K562 (cell line): ENCODE data around the gene RBM34. TPM values are rescaled to one million over a fixed set of nuclear protein-coding genes. Genes with fewer than 3 reads are reported as not detected.
A peak's percentile ranks its signal among the peaks of the same experiment; 100 is the strongest.

ENCODE experiments used
- CBX1 ChIP-seq: sonication (generic); IDR thresholded peaks from 2 replicates; pipeline ENCODE4 v1.6.1; 2016; ENCODE audit warnings: antibody characterized with exemption, low read depth, mild to moderate bottlenecking
- CCAR2 ChIP-seq: fragments of 200-400 bp; formaldehyde crosslinking; IDR thresholded peaks from 2 replicates; pipeline ENCODE4 v1.6.1; 2017; ENCODE audit warnings: mild to moderate bottlenecking, low read depth, low read length
- CREM ChIP-seq: IDR thresholded peaks from 2 replicates; pipeline ENCODE4 v1.6.1; 2014; ENCODE audit warnings: antibody characterized with exemption, low read depth
- FUS ChIP-seq: fragments of 200-400 bp; formaldehyde crosslinking; optimal IDR thresholded peaks from 2 replicates; pipeline ENCODE3; 2017; ENCODE audit warnings: low read depth, low read length
- GTF2B ChIP-seq: IDR thresholded peaks from 2 replicates; pipeline ENCODE4 v1.6.1; 2011; ENCODE audit not compliant: insufficient read length; ENCODE audit errors: extremely low read depth
- MAFK ChIP-seq: IDR thresholded peaks from 2 replicates; pipeline ENCODE4 v1.6.1; 2011; ENCODE audit warnings: low read length, improper control_type of control experiment
- MTA1 ChIP-seq: fragments of 450-650 bp; IDR thresholded peaks from 2 replicates; pipeline ENCODE4 v1.6.1; 2017; ENCODE audit warnings: borderline replicate concordance
- ZHX1 ChIP-seq: fragments of 150-350 bp; conservative IDR thresholded peaks from 2 replicates; pipeline ENCODE4 v1.6.1; 2014; ENCODE audit warnings: low read length
- ZNF133 ChIP-seq: fragments of 250-450 bp; sonication (Bioruptor Pico); IDR thresholded peaks from 2 replicates; pipeline ENCODE4 v1.4.0; 2020; ENCODE audit warnings: mild to moderate bottlenecking
- ZNF23 ChIP-seq: fragments of 250-450 bp; sonication (Bioruptor Pico); IDR thresholded peaks from 2 replicates; pipeline ENCODE4 v1.4.0; 2020; ENCODE audit warnings: mild to moderate bottlenecking
- ZNF551 ChIP-seq: fragments of 250-450 bp; sonication (Bioruptor Pico); IDR thresholded peaks from 2 replicates; pipeline ENCODE4 v1.5.0; 2021; ENCODE audit warnings: mild to moderate bottlenecking, moderate library complexity
- ZNF561 ChIP-seq: fragments of 450-650 bp; formaldehyde crosslinking; conservative IDR thresholded peaks from 2 replicates; pipeline ENCODE4 v1.4.0; 2020; ENCODE audit warnings: mild to moderate bottlenecking, moderate library complexity
- ZSCAN32 ChIP-seq: fragments of 450-650 bp; formaldehyde crosslinking; IDR thresholded peaks from 2 replicates; pipeline ENCODE4 v1.4.0; 2020; ENCODE audit warnings: mild to moderate bottlenecking, moderate library complexity
- polyA plus RNA-seq, 8 experiments: library from polyadenylated mRNA; depleted of rRNA in 4 of 8; stranded (reverse) in 5 of 8; unstranded in 3 of 8; fragments of >200 nt; fragmentation: Nextera tagmentation in 2 of 8; fragmentation: Illumina TruSeq in 1 of 8; extraction: Ambion mirVana in 2 of 8; extraction: Trizol in 1 of 8; gene quantifications; 2 replicates each; pipeline versions ENCODE4 v1.2.1 to v1.2.3, GENCODE V29; 2011 to 2014; ENCODE audit warnings: inconsistent platforms in 1 of 8, missing spikeins in 1 of 8
- total RNA-seq, 7 experiments: library from RNA; depleted of rRNA in 6 of 7; stranded (reverse); fragments of >200 nt in 6 of 7; fragmentation: Illumina TruSeq in 2 of 7; extraction: Trizol in 2 of 7; gene quantifications; 2 replicates each; pipeline versions ENCODE4 v1.2.1 to v1.2.3, GENCODE V29; 2011 to 2021; ENCODE audit warnings: low replicate concordance in 1 of 7
- TF ChIP-seq, protein P1 (sequence below): fragments of 250-450 bp; sonication (Bioruptor Pico); IDR thresholded peaks from 2 replicates; pipeline ENCODE4 v1.5.0; 2021

RBM34 gene
- total and polyA plus RNA-seq, 9 of the 15 experiments (the other 6 are each of a cell fraction or from before 2014, with no cell fraction given): 64.0 to 178 (median 124) TPM

- peak; percentile 14; the same call in 1 of the 2 replicates for TF ChIP-seq MTA1
- peak; percentile 22; the same call in 1 of the 2 replicates for TF ChIP-seq ZHX1
- no peak for TF ChIP-seq GTF2B
- no peak for TF ChIP-seq ZNF23
- no peak for TF ChIP-seq MAFK
- 0 out of 2 replicates have a peak, but pooled peaks have one; percentile 45 for TF ChIP-seq ZSCAN32 (CRISPR knock-in tag)
- peak; percentile 85 for TF ChIP-seq CBX1
- no peak for TF ChIP-seq ZNF133
- TF ChIP-seq CREM: no peak
- no peak for TF ChIP-seq FUS
- TF ChIP-seq ZNF561 (CRISPR knock-in tag): peak; percentile 82
- no peak for TF ChIP-seq CCAR2
- no peak for TF ChIP-seq ZNF551 (CRISPR knock-in tag)
- TF ChIP-seq, protein P1, sequence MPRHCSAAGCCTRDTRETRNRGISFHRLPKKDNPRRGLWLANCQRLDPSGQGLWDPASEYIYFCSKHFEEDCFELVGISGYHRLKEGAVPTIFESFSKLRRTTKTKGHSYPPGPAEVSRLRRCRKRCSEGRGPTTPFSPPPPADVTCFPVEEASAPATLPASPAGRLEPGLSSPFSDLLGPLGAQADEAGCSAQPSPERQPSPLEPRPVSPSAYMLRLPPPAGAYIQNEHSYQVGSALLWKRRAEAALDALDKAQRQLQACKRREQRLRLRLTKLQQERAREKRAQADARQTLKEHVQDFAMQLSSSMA: peak; percentile 90
These were observed at the start of gene RBM34 (continued) for GRCh38 chr1:235160957-235161684.
